SJSA1 (cell line): ENCODE results near the gene ATP6V1F. TPM values are rescaled to one million over a fixed set of nuclear protein-coding genes. Genes with fewer than 3 reads are reported as not detected.

Source experiments
- DNase-seq, 2 experiments: peaks; one replicate each; pipeline ENCODE4 v3.0.0-alpha.2; 2015 to 2020; ENCODE audit warnings: low spot score in 2 of 2, low read depth in 1 of 2
- H3K27ac ChIP-seq: fragments of 250-450 bp; sonication (Bioruptor Pico); 2 replicates; pipeline ENCODE4 v1.5.1; 2020; ENCODE audit warnings: mild to moderate bottlenecking, moderate library complexity
- H3K27me3 ChIP-seq: fragments of 250-450 bp; sonication (Bioruptor Pico); replicated peaks from 2 replicates; pipeline ENCODE4 v1.5.1; 2020; ENCODE audit warnings: mild to moderate bottlenecking, moderate library complexity
- H3K36me3 ChIP-seq: fragments of 250-450 bp; sonication (Bioruptor Pico); 2 replicates; pipeline ENCODE4 v1.5.1; 2020; ENCODE audit warnings: mild to moderate bottlenecking
- H3K4me1 ChIP-seq: fragments of 250-450 bp; sonication (Bioruptor Pico); replicated peaks from 2 replicates; pipeline ENCODE4 v1.6.1; 2021; ENCODE audit warnings: mild to moderate bottlenecking
- H3K4me3 ChIP-seq: fragments of 250-450 bp; sonication (Bioruptor Pico); 2 replicates; pipeline ENCODE4 v1.5.1; 2020; ENCODE audit warnings: mild to moderate bottlenecking
- H3K9me3 ChIP-seq: fragments of 250-450 bp; sonication (Bioruptor Pico); replicated peaks from 2 replicates; pipeline ENCODE4 v1.5.1; 2020; ENCODE audit warnings: mild to moderate bottlenecking
- total RNA-seq: library from RNA; depleted of rRNA; stranded (reverse); fragments of >200 nt; shearing (Covaris generic); gene quantifications from 2 replicates; pipeline ENCODE4 v1.2.3, GENCODE V29; 2014

The ATP6V1F gene
- total RNA-seq, 1 experiment from 2014 or later, result 96.2 TPM

- Histone ChIP-seq H3K27me3 (no peaks in the 10 kb centered on the region), H3K4me3 (peak overlapping the region; percentile 73), H3K27ac (no peak overlapping the region), H3K4me1 (peaks cover 66% of the 10 kb centered on the region), H3K36me3 (peaks cover 33% of the 10 kb centered on the region), H3K9me3 (no peaks in the 10 kb centered on the region)
- peak in 1 of 2 experiments; percentile 65 for DNase-seq
Observed at GRCh38 chr7:128831178-128831993, 31.3 kb upstream of the ATP6V1F start.

GRCh38 chr7:128831994-128832879 lies 30.4 kb upstream of the ATP6V1F start:
- Histone ChIP-seq H3K27ac (peak overlapping the region; percentile 42), H3K36me3 (peaks cover 39% of the 10 kb centered on the region), H3K27me3 (no peaks in the 10 kb centered on the region), H3K9me3 (no peaks in the 10 kb centered on the region), H3K4me1 (peaks cover 63% of the 10 kb centered on the region), H3K4me3 (peak overlapping the region; percentile 73)
- peak in 1 of 2 experiments; percentile 17 for DNase-seq

- Histone ChIP-seq H3K27ac (peak overlapping the region; percentile 42), H3K9me3 (no peaks in the 10 kb centered on the region), H3K27me3 (no peaks in the 10 kb centered on the region), H3K4me1 (peaks cover 57% of the 10 kb centered on the region), H3K36me3 (peaks cover 45% of the 10 kb centered on the region), H3K4me3 (peak overlapping the region; percentile 73)
- no peak for DNase-seq
Observed at GRCh38 chr7:128832880-128833147, 29.8 kb upstream of the ATP6V1F start.

- peak overlapping the region; percentile 73; the same call in 1 of the 2 replicates for H3K4me3 ChIP-seq
- peaks cover 51% of the 10 kb centered on the region for H3K4me1 ChIP-seq
- peaks cover 50% of the 10 kb centered on the region for H3K36me3 ChIP-seq
- DNase-seq, result peak; percentile 57 to 84
- H3K27me3 ChIP-seq, result no peaks in the 10 kb centered on the region
- peak overlapping the region; percentile 42 for H3K27ac ChIP-seq
- no peaks in the 10 kb centered on the region for H3K9me3 ChIP-seq
Observed at GRCh38 chr7:128833148-128833945, 29.3 kb upstream of the ATP6V1F start.

- no peak overlapping the region for H3K4me3 ChIP-seq
- no peak for DNase-seq
Observed at GRCh38 chr7:128833946-128834325, 28.7 kb upstream of the ATP6V1F start.

GRCh38 chr7:128835231-128835751 lies 27.4 kb upstream of the ATP6V1F start:
- Histone ChIP-seq H3K4me3 (no peak overlapping the region), H3K4me1 (peaks cover 35% of the 10 kb centered on the region), H3K9me3 (no peaks in the 10 kb centered on the region), H3K27me3 (no peaks in the 10 kb centered on the region), H3K36me3 (peaks cover 69% of the 10 kb centered on the region), H3K27ac (no peak overlapping the region)
- peak in 1 of 2 experiments; percentile 37 for DNase-seq

More at GRCh38 chr7:128833946-128834325, 28.7 kb upstream of the ATP6V1F start:
- Histone ChIP-seq H3K27ac (peak overlapping the region; percentile 38; the same call in 1 of the 2 replicates), H3K36me3 (peaks cover 56% of the 10 kb centered on the region), H3K27me3 (no peaks in the 10 kb centered on the region), H3K4me1 (peaks cover 46% of the 10 kb centered on the region), H3K9me3 (no peaks in the 10 kb centered on the region)

- Histone ChIP-seq H3K27ac (no peak overlapping the region), H3K36me3 (peaks cover 71% of the 10 kb centered on the region), H3K4me1 (peaks cover 30% of the 10 kb centered on the region), H3K4me3 (no peak overlapping the region), H3K9me3 (no peaks in the 10 kb centered on the region), H3K27me3 (no peaks in the 10 kb centered on the region)
- DNase-seq, result no peak
Observed at GRCh38 chr7:128835790-128836641, 26.6 kb upstream of the ATP6V1F start.

- Histone ChIP-seq H3K4me3 (no peak overlapping the region), H3K27me3 (no peaks in the 10 kb centered on the region), H3K4me1 (peaks cover 28% of the 10 kb centered on the region), H3K27ac (no peak overlapping the region), H3K36me3 (peaks cover 79% of the 10 kb centered on the region), H3K9me3 (no peaks in the 10 kb centered on the region)
- DNase-seq, result peak in 1 of 2 experiments; percentile 31
Observed at GRCh38 chr7:128836729-128837348, 25.8 kb upstream of the ATP6V1F start.

GRCh38 chr7:128837521-128837921 lies 25.1 kb upstream of the ATP6V1F start:
- no peak for DNase-seq
- no peak overlapping the region for H3K4me3 ChIP-seq
- H3K27me3 ChIP-seq, result no peaks in the 10 kb centered on the region
- no peak overlapping the region for H3K27ac ChIP-seq
- H3K36me3 ChIP-seq, result peaks cover 84% of the 10 kb centered on the region
- no peaks in the 10 kb centered on the region for H3K9me3 ChIP-seq
- H3K4me1 ChIP-seq, result peaks cover 22% of the 10 kb centered on the region

- no peaks in the 10 kb centered on the region for H3K27me3 ChIP-seq
- no peak overlapping the region for H3K4me3 ChIP-seq
- peaks cover 87% of the 10 kb centered on the region for H3K36me3 ChIP-seq
- peaks cover 15% of the 10 kb centered on the region for H3K4me1 ChIP-seq
- H3K9me3 ChIP-seq, result no peaks in the 10 kb centered on the region
- H3K27ac ChIP-seq, result no peak overlapping the region
- DNase-seq, result peak in 1 of 2 experiments; percentile 39
Observed at GRCh38 chr7:128838109-128838779, 24.4 kb upstream of the ATP6V1F start.

GRCh38 chr7:128838981-128839731 lies 23.5 kb upstream of the ATP6V1F start:
- no peak overlapping the region for H3K27ac ChIP-seq
- peaks cover 93% of the 10 kb centered on the region for H3K36me3 ChIP-seq
- no peaks in the 10 kb centered on the region for H3K9me3 ChIP-seq
- peak in 1 of 2 experiments; percentile 39 for DNase-seq
- H3K27me3 ChIP-seq, result no peaks in the 10 kb centered on the region
- H3K4me3 ChIP-seq, result no peak overlapping the region
- peaks cover 6% of the 10 kb centered on the region for H3K4me1 ChIP-seq
